ENCODE measurements around the gene SERPINI2. TPM values are rescaled to one million over a fixed set of nuclear protein-coding genes. Genes with fewer than 3 reads are reported as not detected.
"Not testable (repeated sequence)": the region's sequence is repeated elsewhere in the genome, so short reads cannot be mapped to it uniquely, and the experiment has no call there.

SERPINI2 gene
- total and polyA plus RNA-seq, 4 experiments from 2014 or later = not detected

DNA sequence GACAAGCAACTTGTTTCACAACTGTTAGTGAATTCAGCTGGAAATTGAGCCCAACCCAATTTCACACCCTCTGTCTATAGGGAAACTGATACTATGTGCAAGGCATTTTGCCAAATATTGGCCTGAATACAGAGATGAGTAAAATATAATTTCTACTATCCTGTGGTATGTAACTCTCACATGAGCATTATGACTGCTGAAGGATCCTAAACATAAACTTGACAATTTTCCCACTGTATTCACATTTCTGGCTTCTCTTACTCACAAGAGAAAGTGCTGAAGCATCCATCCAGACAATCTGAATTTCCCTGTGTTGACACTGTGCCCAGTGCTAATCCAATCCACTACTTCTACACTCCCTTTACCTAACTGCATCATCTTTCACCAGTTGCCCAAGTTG lies 28.4 kb downstream of the SERPINI2 start:
- H3K4me1 Mint-ChIP-seq = no peaks in the 10 kb centered on the region
- CTCF ChIA-PET (ENCODE audit: partially characterized antibody) = no interaction called here
- no peaks in the 10 kb centered on the region for H3K27me3 Mint-ChIP-seq
- Histone ChIP-seq H3K4me3 (ENCODE audit: low read length in 2 of 2) (no peak overlapping the region), H3K27ac (ENCODE audit: low read depth, low read length) (no peak overlapping the region), H3K9me3 (ENCODE audit: control insufficient read depth in 1 of 2, low read length in 2 of 2) (no peaks in the 10 kb centered on the region), H3K4me1 (ENCODE audit: insufficient read depth, low read length) (no peaks in the 10 kb centered on the region), H3K27me3 (ENCODE audit: insufficient read depth, low read length) (no peaks in the 10 kb centered on the region), H3K36me3 (ENCODE audit: insufficient read depth, low read length) (no peaks in the 10 kb centered on the region)
- no peaks in the 10 kb centered on the region for H3K36me3 Mint-ChIP-seq
- no peak overlapping the region for H3K27ac Mint-ChIP-seq
- POLR2A ChIA-PET (ENCODE audit: partially characterized antibody) = no interaction called here
- H3K4me3 Mint-ChIP-seq = no peak overlapping the region
- intact Hi-C loops (cut with micrococcal nuclease) = no loop called here
- H3K9me3 Mint-ChIP-seq = no peaks in the 10 kb centered on the region
- DNase-seq = no peak

DNA sequence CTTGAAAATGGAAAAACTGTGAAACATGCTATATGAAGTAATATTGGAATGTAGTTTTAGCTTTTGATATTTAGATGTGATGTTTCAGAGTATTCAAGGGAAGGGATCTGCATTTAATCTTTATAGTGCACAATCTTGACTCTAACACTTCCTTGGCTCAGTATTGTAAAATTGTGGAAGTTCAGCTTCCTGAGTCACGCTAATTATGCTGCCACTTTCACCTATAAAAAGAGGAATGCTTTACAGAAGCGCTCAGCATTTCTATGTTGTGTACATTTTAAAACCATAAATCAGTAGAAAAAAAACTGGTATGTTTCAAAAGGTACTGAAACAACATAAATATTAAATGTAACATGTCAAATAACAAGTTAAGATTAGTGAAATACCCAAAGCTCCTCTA lies 32.6 kb downstream of the SERPINI2 start:
- no peak overlapping the region for H3K27ac ChIP-seq (ENCODE audit: low read depth, low read length)
- Mint-ChIP-seq H3K27ac (no peak overlapping the region), H3K4me3 (no peak overlapping the region), H3K9me3 (no peaks in the 10 kb centered on the region), H3K27me3 (no peaks in the 10 kb centered on the region), H3K36me3 (no peaks in the 10 kb centered on the region), H3K4me1 (no peaks in the 10 kb centered on the region)
- H3K36me3 ChIP-seq (ENCODE audit: insufficient read depth, low read length) = no peaks in the 10 kb centered on the region
- no peaks in the 10 kb centered on the region for H3K4me1 ChIP-seq (ENCODE audit: insufficient read depth, low read length)
- ChIA-PET CTCF (ENCODE audit: partially characterized antibody) (no interaction called here), POLR2A (ENCODE audit: partially characterized antibody) (no interaction called here)
- H3K27me3 ChIP-seq (ENCODE audit: insufficient read depth, low read length) = no peaks in the 10 kb centered on the region
- H3K4me3 ChIP-seq (ENCODE audit: low read length in 2 of 2) = no peak overlapping the region
- no peak for DNase-seq
- no peaks in the 10 kb centered on the region for H3K9me3 ChIP-seq (ENCODE audit: control insufficient read depth in 1 of 2, low read length in 2 of 2)
- intact Hi-C loops (cut with micrococcal nuclease) = no loop called here

DNA sequence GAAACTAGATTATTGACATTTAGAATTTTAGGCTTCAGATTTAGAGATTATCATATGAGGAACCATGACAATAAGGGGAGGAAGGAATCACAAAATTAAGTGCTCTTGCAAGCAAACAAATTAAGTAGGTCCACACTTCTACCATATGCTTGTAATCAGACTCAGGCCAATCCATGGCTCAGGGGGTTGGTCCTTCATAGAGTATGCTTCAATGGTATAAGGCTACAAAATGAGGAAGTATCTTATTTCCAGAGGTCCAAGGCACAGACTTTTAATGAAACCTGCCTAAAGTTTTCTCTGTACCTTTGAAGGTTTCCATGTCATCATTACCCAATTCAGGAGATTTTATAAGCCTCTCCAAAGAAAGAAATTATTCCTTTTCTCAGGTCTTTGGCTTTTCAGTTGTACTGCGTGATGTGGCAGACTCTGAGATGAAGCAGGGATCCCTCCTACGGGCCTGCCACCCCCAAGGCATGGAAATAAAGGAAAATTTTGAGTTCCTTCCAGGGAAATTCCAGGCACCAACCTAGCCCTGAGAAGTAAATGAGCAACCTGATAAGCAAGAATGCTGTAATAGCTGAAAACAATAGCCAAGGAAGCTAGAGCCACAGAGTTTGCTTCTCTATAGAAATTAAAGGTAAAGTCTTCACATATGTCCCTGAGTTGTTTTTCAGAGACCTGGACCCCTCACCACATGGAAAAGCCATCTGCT lies 36.3 kb downstream of the SERPINI2 start:
- Histone ChIP-seq H3K36me3 (ENCODE audit: insufficient read depth, low read length) (no peaks in the 10 kb centered on the region), H3K4me1 (ENCODE audit: insufficient read depth, low read length) (no peaks in the 10 kb centered on the region), H3K27me3 (ENCODE audit: insufficient read depth, low read length) (no peaks in the 10 kb centered on the region), H3K27ac (ENCODE audit: low read depth, low read length) (no peak overlapping the region), H3K4me3 (ENCODE audit: low read length in 2 of 2) (no peak overlapping the region), H3K9me3 (ENCODE audit: control insufficient read depth in 1 of 2, low read length in 2 of 2) (no peaks in the 10 kb centered on the region)
- Mint-ChIP-seq H3K36me3 (no peaks in the 10 kb centered on the region), H3K4me3 (no peak overlapping the region), H3K4me1 (no peaks in the 10 kb centered on the region), H3K27ac (no peak overlapping the region), H3K9me3 (peaks cover 0 to 3% (median 0%) of the 10 kb centered on the region in 8 donors), H3K27me3 (no peaks in the 10 kb centered on the region)
- no peak for DNase-seq
- ChIA-PET CTCF (ENCODE audit: partially characterized antibody) (no interaction called here), POLR2A (ENCODE audit: partially characterized antibody) (no interaction called here)
- intact Hi-C loops (cut with micrococcal nuclease) = no loop called here

DNA sequence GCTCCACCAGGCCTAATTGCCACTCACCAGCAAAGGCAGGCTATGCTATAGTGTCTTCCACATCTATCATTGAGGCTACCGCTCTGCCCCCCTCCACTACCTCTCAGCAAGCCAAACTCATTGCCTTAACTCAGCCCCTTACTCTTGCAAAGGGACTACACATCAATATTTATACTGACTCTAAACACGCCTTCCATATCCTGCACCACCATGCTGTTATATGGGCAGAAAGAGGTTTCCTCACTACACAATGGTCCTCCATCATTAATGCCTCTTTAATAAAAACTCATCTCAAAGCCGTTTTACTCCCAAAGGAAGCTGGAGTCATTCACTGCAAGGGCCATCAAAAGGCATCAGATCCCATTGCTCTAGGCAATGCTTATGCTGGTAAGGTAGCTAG lies 46.9 kb downstream of the SERPINI2 start:
- H3K4me3 ChIP-seq (ENCODE audit: low read length in 2 of 2); POLR2A ChIA-PET (ENCODE audit: partially characterized antibody); H3K27ac Mint-ChIP-seq; H3K9me3 Mint-ChIP-seq; H3K9me3 ChIP-seq (ENCODE audit: control insufficient read depth in 1 of 2, low read length in 2 of 2); intact Hi-C loops (cut with micrococcal nuclease); H3K27me3 ChIP-seq (ENCODE audit: insufficient read depth, low read length); H3K27ac ChIP-seq (ENCODE audit: low read depth, low read length); H3K27me3 Mint-ChIP-seq; H3K4me1 ChIP-seq (ENCODE audit: insufficient read depth, low read length); H3K36me3 Mint-ChIP-seq; DNase-seq; H3K4me1 Mint-ChIP-seq; H3K36me3 ChIP-seq (ENCODE audit: insufficient read depth, low read length); H3K4me3 Mint-ChIP-seq: not testable (repeated sequence)
- CTCF ChIA-PET (ENCODE audit: partially characterized antibody) = interaction anchor here (0.9 kb wide), 1 partner anchor 12 kb away, joined by 3 read pairs; no protein-coding TSS in a partner anchor

DNA sequence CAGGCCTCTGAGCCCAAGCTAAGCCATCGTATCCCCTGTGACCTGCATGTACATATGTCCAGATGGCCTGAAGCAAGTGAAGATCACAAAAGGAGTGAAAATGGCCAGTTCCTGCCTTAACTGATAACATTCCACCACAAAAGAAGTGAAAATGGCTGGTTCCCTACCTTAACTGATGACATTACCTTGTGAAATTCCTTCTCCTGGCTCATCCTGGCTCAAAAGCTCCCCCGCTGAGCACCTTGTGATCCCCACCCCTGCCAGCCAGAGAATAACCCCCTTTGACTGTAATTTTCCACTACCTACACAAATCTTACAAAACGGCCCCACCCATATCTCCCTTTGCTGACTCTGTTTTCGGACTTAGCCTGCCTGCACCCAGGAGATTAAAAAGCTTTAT lies 51.4 kb downstream of the SERPINI2 start:
- intact Hi-C loops (cut with micrococcal nuclease); POLR2A ChIA-PET (ENCODE audit: partially characterized antibody); H3K27me3 ChIP-seq (ENCODE audit: insufficient read depth, low read length); H3K4me3 Mint-ChIP-seq; H3K36me3 ChIP-seq (ENCODE audit: insufficient read depth, low read length); H3K36me3 Mint-ChIP-seq; H3K27ac Mint-ChIP-seq; H3K27ac ChIP-seq (ENCODE audit: low read depth, low read length); H3K9me3 Mint-ChIP-seq; H3K4me1 Mint-ChIP-seq; H3K4me1 ChIP-seq (ENCODE audit: insufficient read depth, low read length); DNase-seq; H3K9me3 ChIP-seq (ENCODE audit: control insufficient read depth in 1 of 2, low read length in 2 of 2); H3K4me3 ChIP-seq (ENCODE audit: low read length in 2 of 2); H3K27me3 Mint-ChIP-seq: not testable (repeated sequence)
- CTCF ChIA-PET (ENCODE audit: partially characterized antibody) = interaction anchor here (0.5 kb wide), 1 partner anchor 138 kb away, joined by 3 read pairs; no protein-coding TSS in a partner anchor

DNA sequence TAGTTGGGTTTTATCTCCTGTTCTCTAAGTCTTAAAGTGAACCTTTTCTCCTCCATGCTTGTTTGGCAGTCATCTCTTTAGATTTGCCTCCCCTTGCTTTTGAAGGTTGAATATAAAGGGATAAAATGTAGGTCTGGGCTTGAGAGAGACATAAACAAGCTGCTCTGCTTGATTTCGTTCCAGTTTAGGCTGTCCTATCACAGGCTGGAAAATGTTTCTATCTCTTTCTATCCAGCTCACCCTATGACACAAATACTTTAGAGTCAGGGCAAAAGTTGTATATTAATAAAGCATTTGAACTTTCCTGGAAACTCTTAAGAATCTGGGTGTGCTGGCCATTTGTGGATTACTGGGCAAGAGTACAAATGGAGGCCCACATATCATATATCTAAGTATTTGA lies 64.2 kb downstream of the SERPINI2 start:
- no peaks in the 10 kb centered on the region for H3K27me3 ChIP-seq (ENCODE audit: insufficient read depth, low read length)
- H3K9me3 ChIP-seq (ENCODE audit: control insufficient read depth in 1 of 2, low read length in 2 of 2) = no peaks in the 10 kb centered on the region
- H3K27ac ChIP-seq (ENCODE audit: low read depth, low read length) = no peak overlapping the region
- Mint-ChIP-seq H3K36me3 (no peaks in the 10 kb centered on the region), H3K27ac (no peak overlapping the region), H3K4me1 (no peaks in the 10 kb centered on the region), H3K27me3 (no peaks in the 10 kb centered on the region), H3K4me3 (no peak overlapping the region), H3K9me3 (no peaks in the 10 kb centered on the region)
- no peaks in the 10 kb centered on the region for H3K36me3 ChIP-seq (ENCODE audit: insufficient read depth, low read length)
- intact Hi-C loops (cut with micrococcal nuclease) = no loop called here
- H3K4me3 ChIP-seq (ENCODE audit: low read length in 2 of 2) = no peak overlapping the region
- ChIA-PET POLR2A (ENCODE audit: partially characterized antibody) (no interaction called here), CTCF (ENCODE audit: partially characterized antibody) (no interaction called here)
- no peak for DNase-seq
- no peaks in the 10 kb centered on the region for H3K4me1 ChIP-seq (ENCODE audit: insufficient read depth, low read length)

DNA sequence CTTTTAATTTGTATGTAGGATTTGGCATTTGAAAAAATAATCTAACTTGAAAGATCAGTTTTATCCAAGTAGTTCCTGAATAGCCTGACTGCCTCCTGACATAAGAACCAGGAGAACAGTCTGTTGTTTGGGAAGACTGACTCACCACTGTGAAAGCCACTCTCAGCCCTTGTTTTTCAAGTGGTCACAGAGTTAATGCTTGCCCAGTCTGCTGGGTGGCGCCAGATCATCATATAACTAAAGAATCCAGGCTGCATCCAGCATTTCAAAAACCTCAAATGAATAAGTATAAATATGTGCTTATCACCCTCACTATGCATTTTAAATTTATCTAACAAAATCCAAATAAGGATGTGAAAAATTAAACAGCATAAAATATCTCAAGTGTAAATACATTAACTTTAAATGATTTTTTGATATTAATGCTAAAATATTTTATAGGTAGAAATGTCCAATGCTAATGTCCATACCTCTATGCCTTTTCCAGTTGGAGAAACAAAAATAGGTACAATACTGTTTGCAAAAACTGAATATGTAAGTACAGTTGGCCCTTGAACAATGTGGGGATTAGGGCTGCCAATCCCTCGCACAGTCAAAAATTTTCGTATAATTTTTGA lies 66.9 kb downstream of the SERPINI2 start:
- Mint-ChIP-seq H3K27ac (no peak overlapping the region), H3K27me3 (no peaks in the 10 kb centered on the region), H3K9me3 (no peaks in the 10 kb centered on the region), H3K4me3 (no peak overlapping the region), H3K4me1 (no peaks in the 10 kb centered on the region), H3K36me3 (no peaks in the 10 kb centered on the region)
- Histone ChIP-seq H3K27ac (ENCODE audit: low read depth, low read length) (no peak overlapping the region), H3K36me3 (ENCODE audit: insufficient read depth, low read length) (no peaks in the 10 kb centered on the region), H3K4me3 (ENCODE audit: low read length in 2 of 2) (no peak overlapping the region), H3K9me3 (ENCODE audit: control insufficient read depth in 1 of 2, low read length in 2 of 2) (no peaks in the 10 kb centered on the region), H3K4me1 (ENCODE audit: insufficient read depth, low read length) (no peaks in the 10 kb centered on the region), H3K27me3 (ENCODE audit: insufficient read depth, low read length) (no peaks in the 10 kb centered on the region)
- DNase-seq = no peak
- intact Hi-C loops (cut with micrococcal nuclease) = no loop called here
- POLR2A ChIA-PET (ENCODE audit: partially characterized antibody) = no interaction called here
- CTCF ChIA-PET (ENCODE audit: partially characterized antibody) = no interaction called here

Measured in CD4-positive, alpha-beta memory T cell (primary cell).